Liver (tissue), 9 donors: Measurements from ENCODE around the gene DMD. TPM values are rescaled to one million over a fixed set of nuclear protein-coding genes. Genes with fewer than 3 reads are reported as not detected.

Source experiments
- DNase-seq: peaks from one replicate; pipeline ENCODE4 v3.0.0-alpha.2; 2017; ENCODE audit warnings: low spot score
- H3K27ac ChIP-seq, 2 donors: one replicate each; pipeline ENCODE4 v1.7.0; 2013; ENCODE audit warnings: inconsistent platforms in 2 of 2, low read length in 2 of 2, control low read depth in 1 of 2, low read depth in 1 of 2, mild to moderate bottlenecking in 1 of 2
- H3K27me3 ChIP-seq, 4 donors: one replicate each; pipeline versions ENCODE4 v1.6.1 to v1.7.0; 2013; ENCODE audit warnings: low read length in 3 of 4, inconsistent platforms in 1 of 4, mild to moderate bottlenecking in 1 of 4, moderate library complexity in 1 of 4; ENCODE audit not compliant: control insufficient read depth in 4 of 4, insufficient read depth in 4 of 4
- H3K36me3 ChIP-seq, 4 donors: one replicate each; pipeline versions ENCODE4 v1.6.1 to v1.7.0; 2013; ENCODE audit warnings: low read length in 3 of 4, mild to moderate bottlenecking in 3 of 4, low read depth in 1 of 4, moderate library complexity in 1 of 4; ENCODE audit not compliant: control insufficient read depth in 4 of 4, insufficient read depth in 3 of 4
- H3K4me1 ChIP-seq, 4 donors: one replicate each; pipeline versions ENCODE4 v1.6.1 to v1.7.0; 2013; ENCODE audit warnings: low read length in 3 of 4, mild to moderate bottlenecking in 3 of 4, moderate library complexity in 1 of 4; ENCODE audit not compliant: control insufficient read depth in 4 of 4, insufficient read depth in 4 of 4
- H3K4me3 ChIP-seq, 3 donors: one replicate each; pipeline versions ENCODE4 v1.6.1 to v1.7.0; 2013; ENCODE audit warnings: low read length in 3 of 3, control low read depth in 1 of 3, low read depth in 1 of 3, mild to moderate bottlenecking in 1 of 3
- H3K9ac ChIP-seq, 2 donors: one replicate each; pipeline ENCODE4 v1.7.0; 2013; ENCODE audit warnings: low read length in 2 of 2, mild to moderate bottlenecking in 2 of 2, moderate library complexity in 2 of 2, control low read depth in 1 of 2, low read depth in 1 of 2
- H3K9me3 ChIP-seq, 4 donors: one replicate each; pipeline versions ENCODE4 v1.6.1 to v1.7.0; 2013; ENCODE audit warnings: low read length in 3 of 4; ENCODE audit not compliant: control insufficient read depth in 4 of 4
- ATF3 ChIP-seq: IDR thresholded peaks from 2 replicates; pipeline ENCODE4 v1.6.1; 2016; ENCODE audit warnings: antibody characterized with exemption
- CTCF ChIP-seq: fragments of 150-350 bp; IDR thresholded peaks from 2 replicates; pipeline ENCODE4 v1.5.1; 2017; ENCODE audit warnings: improper control_type of control experiment, low read depth, low read length; ENCODE audit not compliant: missing input control
- HNF4A ChIP-seq, 2 donors: conservative IDR thresholded peaks; 2 replicates each; pipeline ENCODE4 v1.6.1; 2016; ENCODE audit warnings: antibody characterized with exemption in 2 of 2, mild to moderate bottlenecking in 2 of 2
- HNF4G ChIP-seq: IDR thresholded peaks from 2 replicates; pipeline ENCODE4 v1.6.1; 2016; ENCODE audit warnings: antibody characterized with exemption
- JUND ChIP-seq, 2 donors: IDR thresholded peaks; 2 replicates each; pipeline ENCODE4 v1.6.1; 2016; ENCODE audit warnings: antibody characterized with exemption in 2 of 2
- MAX ChIP-seq: IDR thresholded peaks from 2 replicates; pipeline ENCODE4 v1.6.1; 2016; ENCODE audit warnings: antibody characterized with exemption
- NR2F2 ChIP-seq: IDR thresholded peaks from 2 replicates; pipeline ENCODE4 v1.6.1; 2016; ENCODE audit warnings: antibody characterized with exemption
- RAD21 ChIP-seq, 2 donors: IDR thresholded peaks; 2 replicates each; pipeline ENCODE4 v1.6.1; 2016; ENCODE audit warnings: antibody characterized with exemption in 2 of 2, mild to moderate bottlenecking in 2 of 2
- REST ChIP-seq: IDR thresholded peaks from 2 replicates; pipeline ENCODE4 v1.6.1; 2016; ENCODE audit warnings: antibody characterized with exemption, mild to moderate bottlenecking
- SP1 ChIP-seq: IDR thresholded peaks from 2 replicates; pipeline ENCODE4 v1.6.1; 2018; ENCODE audit warnings: antibody characterized with exemption, mild to moderate bottlenecking
- ZBTB33 ChIP-seq: IDR thresholded peaks from 2 replicates; pipeline ENCODE4 v1.6.1; 2016; ENCODE audit warnings: antibody characterized with exemption
- WGBS: extraction: QIAGEN DNeasy Blood & Tissue Kit; methylation state at CpG from one replicate; pipeline ENCODE4 v1.1.7; 2013; 5-methylcytosine and 5-hydroxymethylcytosine counted together
- polyA plus RNA-seq, 2 donors: library from polyadenylated mRNA; stranded (reverse) in 1 of 2; unstranded in 1 of 2; fragments of 200-250 nt in 1 of 2; fragments of >200 nt in 1 of 2; fragmentation: Nextera tagmentation in 1 of 2; extraction: Ambion mirVana in 1 of 2; gene quantifications; one replicate each; pipeline versions ENCODE4 v1.2.1 to v1.2.3, GENCODE V29; 2013 to 2015
- total RNA-seq, 2 donors: library from RNA; depleted of rRNA; stranded (reverse); fragments of >200 nt; gene quantifications; one replicate each; pipeline ENCODE4 v1.2.3, GENCODE V29; 2014
- donor health status: healthy.
- donor health status: healthy.
- donor health status: healthy.
- donor health status: healthy.
- donor health status: healthy.

Gene DMD
- total and polyA plus RNA-seq, 4 donors = 14.6 to 61.9 (median 23.9) TPM

- TF ChIP-seq ZBTB33 = no peak
- TF ChIP-seq HNF4G = no peak
Observed at GRCh38 chrX:31217084-31217483, 1994.3 kb downstream of the DMD start (continued).

- WGBS = 84% methylated on average over 7 of the region's 7 CpGs
- Histone ChIP-seq H3K27me3 (no peaks in the 10 kb centered on the region), H3K4me1 (peaks cover 0 to 7% (median 0%) of the 10 kb centered on the region in 4 donors), H3K4me3 (no peak overlapping the region), H3K36me3 (peaks cover 0 to 2% (median 0%) of the 10 kb centered on the region in 4 donors), H3K9me3 (no peaks in the 10 kb centered on the region), H3K9ac (no peak overlapping the region), H3K27ac (no peak overlapping the region)
- TF ChIP-seq ATF3 (no peak), NR2F2 (no peak), SP1 (no peak), REST (no peak), JUND (IDR thresholded peaks at IDR 0.05) (no peak), MAX (no peak), HNF4A (conservative IDR thresholded peaks at IDR 0.05) (no peak)
- no peak for DNase-seq
Observed at GRCh38 chrX:31215277-31215815, 1996.0 kb downstream of the DMD start.

- Histone ChIP-seq H3K9ac (no peak overlapping the region), H3K4me1 (peaks cover 0 to 7% (median 0%) of the 10 kb centered on the region in 4 donors), H3K27ac (no peak overlapping the region), H3K36me3 (peaks cover 0 to 2% (median 0%) of the 10 kb centered on the region in 4 donors), H3K9me3 (no peaks in the 10 kb centered on the region), H3K4me3 (no peak overlapping the region), H3K27me3 (no peaks in the 10 kb centered on the region)
- TF ChIP-seq CTCF (peak; percentile 47), RAD21 (IDR thresholded peaks at IDR 0.05) (peak; percentile 70 to 77), REST (no peak)
- no peak for DNase-seq
Observed at GRCh38 chrX:31213941-31214340, 1997.4 kb downstream of the DMD start.
